Heart left ventricle (tissue), 13 donors: ENCODE measurements around the gene DGKE.

Source experiments
- POLR2A ChIP-seq, 2 donors: fragments of 450-650 bp; IDR thresholded peaks; one replicate each; pipeline ENCODE4 v1.6.1; 2017; ENCODE audit warnings: antibody characterized with exemption in 2 of 2, mild to moderate bottlenecking in 2 of 2, moderate library complexity in 2 of 2
- TF ChIP-seq, protein P1 (sequence below), 12 donors: fragments of 200-600 bp; sonication (generic) in 4 of 12; IDR thresholded peaks; one replicate each; pipeline versions ENCODE4 v1.5.0 to v1.8.0; 2018 to 2022; ENCODE audit warnings: antibody characterized with exemption in 12 of 12, mild to moderate bottlenecking in 5 of 12
- donor health status: ischemic (EF 13 %, LVEDD 7.1; RV severe dilation, severe dysfunction).
- donor health status: DM: no; HTN: yes; CAD: no.
- donor health status: DM: no; HTN: no; CAD: no.
- donor health status: ischemic (EF 25% LVEDD 6.9; RV normal size, moderate dysfunction).
- donor health status: ischemic (EF 25% LVEDD 5.7; RV mildly dilated, moderate dysfunction).
- donor health status: ischemic (EF 35%, LVEDD 5.7; RV mildly dilated, moderate dysfunction).
- donor health status: nonischemic (EF 11% LVEDD 7.7; RV severe dilation, severe dysfunction).
- donor health status: DM: yes; HTN: yes; CAD: no.
- donor health status: PGD.
- donor health status: ischemic (EF 29% LVEDD 5.4; RV normal size, mild dysfunction).
- donor health status: nonischemic (EF 23%, LVEDD 6.1; RV moderate dilation, normal function).

GRCh38 chr17:56822725-56823124, 11.2 kb upstream of the DGKE start:
- no peak for TF ChIP-seq POLR2A (IDR thresholded peaks at IDR 0.05)
- TF ChIP-seq, protein P1, sequence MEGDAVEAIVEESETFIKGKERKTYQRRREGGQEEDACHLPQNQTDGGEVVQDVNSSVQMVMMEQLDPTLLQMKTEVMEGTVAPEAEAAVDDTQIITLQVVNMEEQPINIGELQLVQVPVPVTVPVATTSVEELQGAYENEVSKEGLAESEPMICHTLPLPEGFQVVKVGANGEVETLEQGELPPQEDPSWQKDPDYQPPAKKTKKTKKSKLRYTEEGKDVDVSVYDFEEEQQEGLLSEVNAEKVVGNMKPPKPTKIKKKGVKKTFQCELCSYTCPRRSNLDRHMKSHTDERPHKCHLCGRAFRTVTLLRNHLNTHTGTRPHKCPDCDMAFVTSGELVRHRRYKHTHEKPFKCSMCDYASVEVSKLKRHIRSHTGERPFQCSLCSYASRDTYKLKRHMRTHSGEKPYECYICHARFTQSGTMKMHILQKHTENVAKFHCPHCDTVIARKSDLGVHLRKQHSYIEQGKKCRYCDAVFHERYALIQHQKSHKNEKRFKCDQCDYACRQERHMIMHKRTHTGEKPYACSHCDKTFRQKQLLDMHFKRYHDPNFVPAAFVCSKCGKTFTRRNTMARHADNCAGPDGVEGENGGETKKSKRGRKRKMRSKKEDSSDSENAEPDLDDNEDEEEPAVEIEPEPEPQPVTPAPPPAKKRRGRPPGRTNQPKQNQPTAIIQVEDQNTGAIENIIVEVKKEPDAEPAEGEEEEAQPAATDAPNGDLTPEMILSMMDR (IDR thresholded peaks at IDR 0.05): no peak
